Measurements from ENCODE around the gene ADAM29.
"Not testable (repeated sequence)": the region's sequence is repeated elsewhere in the genome, so short reads cannot be mapped to it uniquely, and the experiment has no call there.

Gene ADAM29

DNA sequence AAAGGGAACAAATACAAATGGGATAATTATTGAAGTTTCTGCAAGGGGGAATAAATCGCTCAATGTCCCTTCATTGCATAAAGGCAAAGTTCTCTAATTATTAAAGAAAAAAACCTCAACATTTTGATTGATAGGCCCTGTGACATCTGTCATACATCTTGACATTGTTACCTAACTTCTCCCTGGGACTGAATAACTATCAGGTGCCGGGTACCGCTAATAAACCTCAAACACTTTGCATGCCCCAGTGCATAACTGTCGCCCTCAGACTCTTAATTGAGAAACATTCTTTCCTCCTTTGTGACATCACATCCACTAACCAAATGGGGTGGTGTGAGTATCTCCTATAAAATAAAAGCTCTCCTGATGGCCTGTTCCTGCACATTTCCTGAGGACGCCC lies at the start of gene ADAM29:
Gene ADAM29 (plus strand): TSS at position 301 of the 400 bp plus-strand sequence. CDS start 57,168 bp downstream, outside the sequence.
- DNase-seq: no peak

DNA sequence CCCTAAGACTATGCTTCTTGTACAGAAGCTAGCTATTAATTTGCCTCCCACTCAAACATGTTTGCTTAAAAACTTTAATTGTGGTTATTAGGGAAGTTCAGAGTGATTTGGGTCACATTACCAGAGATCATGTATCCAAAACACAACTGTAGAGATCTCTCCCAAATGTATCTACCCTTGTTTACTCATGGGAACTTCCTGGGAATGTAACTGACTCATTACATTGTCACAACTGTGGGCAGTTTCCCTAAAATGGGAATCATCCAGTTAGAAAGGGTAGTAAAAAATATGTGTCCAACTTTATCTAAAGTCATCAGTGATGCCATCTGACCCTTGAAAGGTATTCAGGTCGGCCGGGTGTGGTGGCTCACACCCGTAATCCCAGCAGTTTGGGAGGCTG lies 48.8 kb upstream of the ADAM29 start:
- no peak for DNase-seq

DNA sequence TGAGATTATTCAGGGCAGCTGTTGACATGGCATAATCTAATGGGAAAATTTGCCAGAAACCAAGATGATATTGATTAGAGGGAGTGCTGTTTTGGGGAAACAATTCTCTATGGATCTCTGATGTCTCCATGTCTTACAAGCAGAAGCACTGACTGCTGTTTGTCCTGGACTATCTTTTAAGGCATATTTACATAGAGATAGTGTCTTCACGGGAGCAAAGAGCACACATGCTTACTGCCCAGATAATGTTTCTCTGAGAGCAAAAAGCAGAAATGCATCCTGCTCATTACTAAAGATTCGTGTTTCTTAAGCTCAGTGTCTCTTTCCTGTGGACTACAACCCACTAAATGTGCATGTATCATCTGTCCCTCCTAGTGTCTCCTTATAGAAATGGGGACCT lies 47.8 kb upstream of the ADAM29 start:
- DNase-seq: no peak

DNA sequence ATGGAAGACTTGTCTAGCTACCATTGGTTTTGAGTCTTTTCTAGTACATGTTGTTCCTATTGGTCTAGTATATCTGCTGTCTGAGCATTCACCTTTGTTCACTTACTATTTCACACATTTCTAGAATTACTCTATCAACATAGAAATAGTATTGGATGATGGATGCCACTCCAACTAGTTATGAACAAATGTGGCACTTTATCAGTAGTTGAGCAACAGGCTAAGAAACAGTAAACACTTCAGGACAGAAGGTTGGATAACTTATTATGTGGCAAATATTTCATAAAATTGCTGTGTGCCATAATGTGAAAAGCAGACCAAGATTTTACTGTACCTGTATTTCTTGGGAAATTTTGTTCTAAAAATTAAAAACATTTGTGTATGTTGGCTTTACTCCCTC lies 46.8 kb upstream of the ADAM29 start:
- no peak for DNase-seq

DNA sequence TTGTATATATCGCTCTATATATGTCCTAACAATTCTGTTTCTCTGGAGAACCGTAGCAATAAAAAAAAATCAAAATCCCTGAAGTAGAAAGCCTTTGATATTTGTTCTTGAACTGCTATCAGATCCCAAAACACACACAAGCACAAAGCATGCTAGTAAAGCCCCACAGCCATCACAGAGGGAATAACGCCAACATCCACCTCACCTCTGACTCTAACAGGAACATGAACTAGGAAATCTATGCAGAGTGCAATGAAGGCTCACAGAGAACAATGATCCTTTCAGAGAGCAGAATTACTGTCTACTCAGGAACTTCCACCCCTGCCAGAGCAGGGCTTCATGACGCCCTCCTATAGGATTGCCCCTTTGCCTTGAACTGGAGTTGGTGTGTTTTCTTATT lies 45.0 kb upstream of the ADAM29 start:
- DNase-seq: not testable (repeated sequence)

DNA sequence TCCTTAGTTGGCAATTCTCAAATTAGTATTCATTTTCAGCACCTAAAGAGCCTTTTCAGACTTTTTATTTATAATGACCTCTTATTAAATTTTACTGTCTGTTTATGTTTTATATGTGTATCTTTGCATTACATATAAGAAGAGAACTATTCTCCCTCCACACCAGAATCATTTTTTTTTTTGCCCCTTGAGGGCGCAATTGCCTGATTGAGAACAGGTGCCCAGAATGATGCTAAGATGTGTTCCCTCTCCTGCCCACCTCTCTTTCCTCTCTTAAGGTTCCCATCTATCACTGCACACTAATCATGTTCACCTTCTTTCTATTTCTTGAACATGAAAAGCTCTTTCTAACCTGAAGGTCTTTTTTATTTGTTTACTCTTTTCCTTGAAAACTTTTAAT lies 44.2 kb upstream of the ADAM29 start:
- no peak for DNase-seq

DNA sequence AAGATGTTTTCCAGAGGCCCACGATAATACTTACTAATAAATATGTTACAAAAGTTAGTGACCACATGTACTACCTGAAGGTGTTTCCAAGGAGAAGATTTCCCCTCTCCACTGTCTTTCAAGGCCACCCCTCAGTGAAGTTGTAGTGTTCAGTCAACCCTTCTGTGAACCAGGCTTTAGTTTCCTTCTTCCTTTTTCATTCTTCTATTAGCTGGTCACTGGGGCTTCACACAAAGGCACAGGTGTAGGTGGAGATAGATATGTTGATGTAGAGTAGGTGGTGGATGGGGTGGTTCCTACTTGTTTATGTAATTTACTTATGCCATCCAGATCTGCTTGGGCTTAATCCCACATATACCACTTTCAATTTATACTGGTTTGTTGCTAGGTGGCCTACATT lies 43.3 kb upstream of the ADAM29 start:
- no peak for DNase-seq

DNA sequence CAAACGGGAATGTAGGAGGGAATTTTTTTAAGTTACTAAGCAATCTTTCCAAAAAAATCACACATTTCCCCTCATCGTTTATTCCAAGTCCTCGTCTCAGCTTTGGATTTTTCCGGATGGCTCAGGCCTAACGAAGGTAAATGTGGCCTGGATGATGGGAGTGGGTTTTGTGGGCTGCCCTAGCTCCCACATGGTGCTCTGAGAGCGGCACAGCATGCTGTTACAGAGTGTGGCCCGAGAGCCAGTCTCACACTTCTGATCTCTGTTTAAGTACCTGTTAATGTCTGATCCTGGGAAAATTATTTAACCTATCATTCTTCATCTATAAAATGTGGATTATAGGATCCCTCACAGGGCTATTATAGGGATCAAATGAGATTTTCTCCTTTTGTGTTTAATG lies 38.2 kb upstream of the ADAM29 start:
- DNase-seq: no peak

DNA sequence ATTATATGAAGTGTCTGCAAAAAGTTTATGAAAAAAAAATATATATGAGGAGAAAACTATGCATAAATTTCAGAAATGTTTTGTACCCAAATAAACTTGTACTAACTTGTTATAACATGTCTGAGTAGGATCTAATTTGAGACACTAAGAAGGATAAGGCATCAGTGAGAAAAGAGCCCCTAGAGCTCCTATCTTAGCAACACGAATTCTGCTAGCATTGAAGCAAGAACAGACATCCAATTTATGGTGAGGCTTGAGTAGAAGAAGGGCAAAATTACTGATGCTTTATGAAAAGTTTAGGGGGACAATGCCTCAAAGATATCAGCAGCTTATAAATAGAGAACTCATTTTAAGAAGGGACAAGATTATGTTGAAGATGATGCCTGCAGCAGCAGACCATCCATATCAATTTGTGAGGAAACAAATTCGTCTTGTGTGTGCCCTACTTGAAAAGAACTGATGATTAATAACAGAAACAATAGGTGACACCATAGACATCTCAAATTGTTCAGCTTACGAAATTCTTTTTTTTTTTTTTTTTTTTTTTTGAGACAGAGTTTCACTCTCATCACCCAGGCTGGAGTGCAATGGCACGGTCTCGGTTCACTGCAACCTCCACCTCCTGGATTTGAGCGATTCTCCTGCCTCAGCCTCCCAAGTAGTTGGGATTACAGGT lies 35.7 kb upstream of the ADAM29 start:
- no peak for DNase-seq

DNA sequence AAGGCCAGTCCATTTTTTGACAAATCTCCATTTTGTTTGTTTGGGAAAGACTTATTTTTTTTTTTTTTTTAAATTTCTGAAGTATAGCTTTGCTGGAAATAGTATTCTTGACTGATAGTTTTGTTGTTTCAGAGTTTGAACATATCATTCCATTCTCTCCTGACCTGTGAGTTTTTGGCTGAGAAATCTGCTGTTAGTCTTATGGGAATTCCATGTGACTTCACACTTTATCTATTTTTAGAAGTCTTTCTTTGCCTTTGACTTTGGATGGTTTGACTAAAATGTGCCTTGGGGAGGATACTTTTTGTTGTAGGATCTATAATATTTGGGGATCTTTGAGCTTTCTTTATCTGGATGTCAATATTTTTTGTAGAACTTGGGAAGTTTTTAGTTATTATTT lies 10.7 kb upstream of the ADAM29 start:
- DNase-seq: no peak

DNA sequence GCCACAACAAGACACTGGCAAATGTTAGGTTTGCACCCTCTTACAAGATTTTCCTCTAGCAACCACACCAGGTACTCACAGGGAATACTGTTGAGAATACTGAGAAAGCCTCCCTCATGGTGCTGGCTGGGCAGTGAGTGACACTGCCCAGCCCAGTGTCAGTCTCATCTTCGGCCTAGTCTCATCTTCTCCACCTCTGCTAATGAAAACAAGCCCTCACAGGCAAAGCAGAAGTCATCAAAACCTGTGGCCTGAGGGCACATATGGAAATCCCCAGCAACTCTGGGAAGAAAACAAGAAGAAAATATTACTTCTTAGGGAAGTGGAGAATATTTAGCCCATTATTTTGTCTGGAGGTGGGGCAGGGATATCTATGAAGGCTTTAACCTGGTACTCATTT lies 7.9 kb upstream of the ADAM29 start:
- DNase-seq: no peak

DNA sequence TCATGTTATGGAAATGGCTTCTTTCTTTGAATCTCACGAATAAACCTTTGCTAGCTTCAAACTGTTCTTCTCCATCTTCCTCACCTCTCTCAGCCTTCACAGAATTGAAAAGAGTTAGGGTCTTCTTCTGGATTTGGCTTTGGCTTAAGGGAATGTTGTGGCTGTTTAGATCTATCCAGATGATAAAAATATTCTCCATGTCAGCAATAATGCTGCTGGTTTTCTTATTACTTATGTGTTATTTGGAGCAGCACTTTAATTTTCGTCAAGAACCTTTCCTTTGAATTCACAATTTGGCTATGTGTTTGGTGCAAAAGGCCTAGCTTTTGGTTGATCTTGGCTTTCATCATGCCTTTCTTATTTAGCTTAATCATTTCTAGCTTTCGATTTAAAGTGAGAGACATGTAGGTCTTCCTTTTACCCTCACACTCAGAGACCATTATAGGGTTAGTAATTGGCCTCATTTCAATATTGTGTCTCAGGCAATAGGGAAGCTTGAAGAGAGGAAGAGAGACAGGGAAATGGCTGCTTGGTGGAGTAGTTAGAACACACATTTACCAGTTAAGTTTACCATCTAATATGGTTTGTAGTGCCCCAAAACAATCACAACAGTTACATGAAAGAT lies 5.1 kb upstream of the ADAM29 start:
- no peak for DNase-seq

DNA sequence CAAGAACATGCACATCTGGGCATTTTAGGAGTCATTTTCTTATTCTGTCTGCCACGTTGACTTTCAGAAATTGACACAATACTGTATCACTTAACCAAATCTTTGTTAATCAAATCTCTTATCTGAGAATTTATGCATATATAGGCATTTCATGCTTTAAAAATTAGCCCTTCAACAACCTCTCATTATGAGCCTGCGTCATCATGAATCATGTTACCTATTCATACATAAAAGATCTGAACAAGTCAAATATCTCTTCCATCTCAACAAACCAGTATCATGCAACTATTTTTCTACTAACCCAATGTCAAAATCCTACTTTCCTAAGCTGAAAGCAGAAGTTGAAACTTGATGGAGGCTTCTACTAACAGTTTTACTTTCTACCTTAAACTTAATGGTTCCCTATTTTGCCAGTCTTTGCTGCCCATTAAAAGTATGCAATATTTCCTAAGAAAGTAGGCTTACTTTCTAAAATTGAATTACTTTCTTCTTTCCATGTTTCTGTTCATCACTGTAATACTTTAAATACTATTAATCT lies 1.8 kb downstream of the ADAM29 start:
- DNase-seq: no peak

DNA sequence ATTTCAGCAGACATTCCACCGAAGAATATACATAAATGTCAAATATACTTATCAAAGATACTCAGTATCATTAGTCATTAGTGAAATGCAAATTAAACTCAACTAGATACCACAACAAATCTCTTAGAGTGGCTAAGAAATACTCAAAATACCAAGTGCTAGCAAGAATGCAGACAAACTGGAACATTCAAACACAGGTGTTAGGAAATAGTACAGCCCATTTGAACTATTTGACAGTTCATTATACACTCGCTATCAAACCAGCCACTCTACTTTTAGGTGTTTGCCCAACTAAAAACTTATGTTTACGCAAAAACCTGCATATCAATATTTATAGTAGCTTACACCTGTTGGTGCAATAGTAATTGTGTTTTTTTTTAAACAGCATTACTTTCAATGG lies 8.8 kb downstream of the ADAM29 start:
- DNase-seq: no peak

DNA sequence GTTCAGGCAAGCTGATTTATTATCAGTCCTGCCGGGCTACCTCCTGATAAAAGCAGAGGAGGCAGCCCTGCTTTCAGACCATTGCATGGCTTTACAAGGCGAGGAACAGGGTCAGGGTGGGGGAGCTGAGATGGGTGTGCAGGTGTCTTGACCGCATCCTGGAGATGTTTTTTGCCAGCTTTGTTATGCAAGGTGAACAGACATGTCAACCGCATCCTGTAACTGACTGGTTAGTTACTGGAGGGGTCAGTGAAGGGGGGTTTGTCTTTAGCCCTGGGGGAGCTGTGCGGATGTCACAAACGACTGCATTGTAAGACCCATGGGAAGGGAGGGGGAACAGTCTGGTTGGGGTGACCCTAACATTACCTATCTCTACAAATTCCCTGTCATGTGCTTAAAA lies 10.0 kb downstream of the ADAM29 start:
- no peak for DNase-seq

DNA sequence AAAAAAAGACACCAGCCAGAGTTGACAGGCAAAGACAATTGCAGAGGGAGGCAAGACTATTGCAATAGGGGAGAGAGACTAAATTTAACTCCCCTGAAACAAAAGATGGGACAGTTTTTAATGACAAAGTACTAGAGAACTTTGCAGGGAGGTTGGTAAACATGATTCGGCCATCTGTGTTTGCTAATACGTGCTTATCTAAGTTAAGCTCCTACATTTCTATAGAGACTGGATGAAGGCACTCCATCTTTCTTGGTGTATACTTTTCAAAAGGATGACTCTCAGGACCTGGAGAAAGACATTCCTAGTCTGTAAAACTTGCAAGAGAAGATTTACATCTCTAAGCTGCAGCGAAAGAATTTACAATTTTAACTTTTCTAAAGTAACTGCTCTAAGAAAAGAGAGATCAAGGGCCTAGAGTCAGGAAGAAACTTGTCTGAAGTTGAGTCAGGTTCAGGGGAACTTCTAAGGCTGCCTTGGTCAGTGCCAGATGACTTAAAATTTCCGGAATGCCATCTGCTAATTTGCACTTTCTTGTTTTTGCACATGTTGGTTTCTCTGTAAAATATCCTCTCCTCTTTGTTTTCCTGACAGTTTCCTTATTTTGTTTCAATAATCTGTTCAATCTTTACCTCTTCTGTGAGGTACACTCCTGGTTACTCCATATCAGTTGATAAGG lies 10.6 kb downstream of the ADAM29 start:
- no peak for DNase-seq

DNA sequence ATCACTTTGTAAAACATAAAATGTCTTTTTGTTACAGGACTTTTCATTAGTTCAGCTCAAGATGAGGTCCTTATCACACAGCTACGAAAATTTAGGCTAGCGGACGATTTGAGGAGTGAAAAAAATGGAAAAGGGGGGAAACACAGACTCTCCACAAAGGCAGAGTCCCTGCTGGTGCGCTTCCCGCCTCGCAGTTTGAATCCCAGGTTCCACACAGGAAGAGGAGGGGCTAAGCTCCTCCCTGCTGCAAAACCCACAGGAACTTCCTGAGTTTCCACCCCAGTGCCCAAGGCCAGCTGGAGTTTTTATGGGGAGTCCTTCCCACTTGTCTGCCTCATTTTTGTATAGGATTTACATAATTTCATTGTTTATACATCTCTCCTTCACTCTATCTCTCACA lies 11.2 kb downstream of the ADAM29 start:
- DNase-seq: no peak

DNA sequence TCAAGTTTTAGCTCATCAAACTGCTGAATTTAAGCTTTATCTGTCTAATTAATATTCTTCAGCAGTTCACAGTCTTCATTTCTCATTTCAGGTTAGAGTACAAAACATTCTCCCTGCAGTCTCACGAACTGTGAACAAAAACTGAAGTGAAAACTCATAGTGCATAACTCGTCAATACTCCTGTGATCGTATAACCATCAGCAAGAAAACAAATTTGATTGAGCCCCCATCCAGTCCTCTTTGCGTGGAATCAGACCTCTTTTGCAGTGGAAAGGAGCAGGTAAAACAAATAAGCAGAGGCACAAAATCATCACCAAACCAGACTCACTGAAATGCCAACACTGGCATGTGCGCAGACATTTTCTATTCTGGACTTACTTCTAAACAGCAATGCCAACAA lies 12.7 kb downstream of the ADAM29 start:
- DNase-seq: no peak

DNA sequence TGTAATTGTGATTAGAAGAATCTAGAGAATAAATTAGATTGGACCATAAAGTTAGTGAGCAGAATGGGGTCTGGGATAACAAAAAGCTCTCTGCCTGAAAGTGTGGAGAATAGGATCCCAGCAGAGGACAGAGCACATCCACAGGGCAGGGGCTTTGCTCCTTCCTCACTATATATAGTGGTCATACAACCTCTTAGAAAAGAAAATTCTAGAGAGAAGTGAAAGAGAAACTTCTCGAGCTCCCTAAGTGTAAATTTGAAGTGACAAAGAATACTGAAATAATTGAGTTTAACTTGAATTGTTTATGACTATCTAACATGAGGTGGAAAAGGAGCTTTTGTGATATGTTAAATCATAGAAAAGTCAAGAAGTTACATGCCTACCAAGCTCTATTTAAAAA lies 14.9 kb downstream of the ADAM29 start:
- DNase-seq: no peak

DNA sequence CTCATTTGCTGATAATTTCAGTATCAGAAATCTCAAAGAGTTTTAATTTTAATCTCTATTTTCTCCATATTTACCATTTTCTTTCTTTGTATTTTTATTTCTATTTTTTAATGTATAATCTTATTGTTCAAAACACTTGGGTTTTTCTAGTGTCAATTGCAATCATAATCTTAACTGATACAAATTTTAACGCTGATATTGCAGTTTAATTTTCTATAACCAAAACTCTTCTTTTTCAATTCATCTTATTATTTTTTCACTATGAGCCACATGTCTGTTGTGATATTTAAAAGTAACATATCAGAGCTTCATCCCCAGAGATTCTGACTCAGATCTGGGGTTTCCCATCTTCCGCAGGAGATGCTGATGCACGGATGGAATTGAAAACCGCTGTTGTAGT lies 16.2 kb downstream of the ADAM29 start:
- DNase-seq: no peak

DNA sequence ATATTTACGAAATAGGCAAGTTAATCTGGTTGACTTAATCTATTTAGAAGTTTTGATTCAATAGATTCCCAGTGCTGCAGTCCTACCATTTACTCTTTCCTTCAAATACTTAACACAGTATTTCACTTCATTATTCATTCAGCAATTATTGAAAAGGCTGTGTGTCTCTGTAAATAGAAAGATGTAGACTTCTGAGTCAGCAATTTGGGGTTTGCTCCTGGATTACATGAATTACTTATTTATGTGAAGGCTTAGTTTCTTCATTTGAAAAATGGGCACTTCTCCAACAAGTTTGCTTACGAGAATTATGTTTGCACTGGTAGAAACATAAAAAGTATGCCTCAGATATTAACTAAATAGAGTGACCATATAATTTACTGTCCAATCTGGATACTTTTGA lies 17.4 kb downstream of the ADAM29 start:
- no peak for DNase-seq

DNA sequence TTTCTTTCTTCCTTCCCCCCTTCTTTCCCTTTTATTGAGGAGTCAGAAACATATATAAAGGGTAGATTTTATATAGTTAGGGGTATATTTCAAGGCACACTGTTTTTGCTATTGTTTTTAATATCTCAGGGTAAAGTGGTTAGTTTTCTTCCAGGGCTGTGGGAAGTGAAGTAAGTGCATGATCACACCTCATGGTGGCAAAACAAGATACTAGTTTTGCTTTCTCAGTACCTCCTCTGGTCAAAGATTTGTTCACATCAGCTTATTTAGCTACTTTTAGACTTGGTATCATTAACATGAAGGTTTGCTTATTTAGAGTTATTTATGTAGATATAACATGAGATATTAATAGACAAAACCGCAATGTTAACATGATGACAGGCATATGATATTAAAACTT lies 21.8 kb downstream of the ADAM29 start:
- DNase-seq: no peak

DNA sequence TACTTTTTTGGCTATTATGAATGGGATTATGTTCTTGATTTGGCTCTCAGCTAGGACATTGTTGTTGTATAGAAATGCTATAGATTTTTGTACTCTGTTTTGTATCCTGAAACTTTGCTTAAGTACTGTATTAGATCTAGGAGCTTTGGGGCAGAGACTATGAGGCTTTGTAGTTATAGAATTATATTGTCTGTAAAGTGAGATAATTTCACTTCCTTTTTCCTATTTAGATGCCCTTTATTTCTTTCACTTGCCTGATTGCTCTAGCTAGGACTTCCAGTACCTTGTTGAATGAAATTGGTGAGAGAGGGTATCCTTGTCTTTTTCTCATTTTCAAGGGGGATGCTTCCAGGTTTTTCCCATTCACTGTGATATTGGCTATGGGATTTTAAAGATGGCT lies 28.1 kb downstream of the ADAM29 start:
- DNase-seq: no peak

DNA sequence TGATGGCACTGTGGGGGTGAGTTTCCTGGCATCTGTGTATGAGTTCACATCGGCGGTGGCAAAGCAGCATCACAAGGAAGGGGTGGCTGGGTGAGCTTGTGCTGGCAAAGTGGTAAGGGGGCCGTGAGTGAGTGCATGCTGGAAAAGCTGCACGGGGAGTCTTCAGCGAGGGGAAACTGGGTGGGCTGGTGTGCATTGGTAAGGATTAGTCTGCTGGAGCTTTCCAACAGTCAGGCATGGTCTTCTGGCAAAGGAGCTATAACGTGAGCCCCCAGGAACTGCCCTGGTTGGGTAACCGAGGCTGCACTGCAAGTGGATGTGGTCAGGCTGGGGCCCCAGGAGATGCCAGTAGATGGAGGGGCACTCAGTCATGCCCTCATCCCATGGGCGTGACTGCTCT lies 30.7 kb downstream of the ADAM29 start:
- DNase-seq: no peak
